GM19324 (cell line): ENCODE results near the gene GLYAT.
"Not testable (repeated sequence)": the region's sequence is repeated elsewhere in the genome, so short reads cannot be mapped to it uniquely, and the experiment has no call there.

Experiments used
- ATAC-seq: cut with Tn5 transposase; IDR thresholded peaks from one replicate; pipeline ENCODE4 v1.9.1; 2021; ENCODE audit warnings: mild to moderate bottlenecking, moderate library complexity; ENCODE audit not compliant: unreplicated experiment, low FRiP score

GLYAT gene

DNA sequence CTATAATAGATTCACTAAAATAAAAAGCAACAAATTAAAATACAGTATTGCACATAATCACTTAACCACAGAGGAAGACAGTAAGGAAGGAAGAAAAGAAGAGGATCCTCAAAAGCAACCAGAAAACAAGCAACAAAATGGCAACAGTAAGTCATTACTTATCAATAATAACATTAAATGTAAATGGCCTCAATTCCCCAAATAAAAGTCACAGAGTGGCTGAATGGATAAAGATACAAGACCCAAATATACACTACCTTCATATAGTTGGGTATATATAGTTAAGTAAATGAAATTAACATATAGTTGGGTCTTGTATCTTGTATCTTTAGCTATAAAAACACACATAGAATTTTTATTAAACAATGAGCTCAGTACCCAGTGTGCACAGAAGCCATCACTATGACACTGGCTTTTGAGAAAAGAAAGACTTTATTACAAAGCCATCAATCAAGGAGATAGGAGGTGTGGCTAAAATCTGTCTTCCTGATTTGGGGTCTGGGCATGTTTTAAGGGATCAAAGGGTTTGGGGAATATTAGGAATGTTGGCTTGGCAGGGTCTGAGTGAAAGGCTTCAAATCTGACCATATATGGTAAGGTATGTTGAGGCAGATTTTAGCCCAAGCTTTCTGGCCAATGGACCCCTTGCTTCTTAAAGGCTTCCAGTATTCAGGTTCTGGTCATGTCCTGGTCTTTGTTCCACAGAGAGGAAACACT lies 13.4 kb upstream of the GLYAT start:
- no peak for ATAC-seq

- no peak for ATAC-seq
Observed at GRCh38 chr11:58742981-58743880, 11.5 kb upstream of the GLYAT start.

DNA sequence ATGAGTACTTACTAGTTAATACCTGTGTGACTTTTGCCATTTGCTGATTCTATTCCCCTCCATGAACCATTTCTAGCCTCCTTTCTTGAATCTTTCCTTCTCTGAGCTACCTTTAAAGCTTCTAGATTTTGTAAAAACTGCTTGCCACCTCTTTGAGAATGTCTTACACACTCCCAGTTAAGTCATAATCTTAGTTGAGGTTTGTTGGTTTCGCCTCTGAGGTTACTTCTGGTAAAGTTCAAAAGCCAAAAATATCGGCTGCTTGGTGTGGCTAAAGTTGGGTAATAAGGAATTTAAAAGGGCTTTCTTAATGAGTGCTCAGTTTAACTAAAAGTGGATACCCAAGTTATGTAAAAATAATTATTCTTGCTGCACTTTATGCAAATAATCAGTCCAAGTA lies 10.4 kb upstream of the GLYAT start:
- no peak for ATAC-seq

DNA sequence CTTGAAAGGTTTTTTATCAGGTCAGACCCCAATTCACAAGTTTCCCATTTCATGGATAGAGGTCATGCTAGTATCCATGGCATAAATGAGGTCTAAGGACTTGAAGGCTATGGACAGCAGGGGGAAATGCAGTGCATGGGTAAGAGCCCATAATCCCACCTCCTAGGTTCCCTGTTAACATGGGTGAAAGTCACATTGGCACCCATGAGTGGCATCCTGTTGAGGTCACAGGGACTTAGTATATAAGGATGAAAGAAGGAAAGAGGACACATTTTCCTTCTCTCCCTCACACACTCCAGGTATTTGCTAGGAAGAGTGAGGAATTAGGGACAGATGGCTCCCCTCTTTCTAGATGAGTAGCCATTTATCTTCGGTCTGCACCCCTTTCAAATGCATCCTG lies 9.4 kb upstream of the GLYAT start:
- ATAC-seq: no peak

- ATAC-seq: no peak
Observed at GRCh38 chr11:58740447-58740846, 8.7 kb upstream of the GLYAT start.

DNA sequence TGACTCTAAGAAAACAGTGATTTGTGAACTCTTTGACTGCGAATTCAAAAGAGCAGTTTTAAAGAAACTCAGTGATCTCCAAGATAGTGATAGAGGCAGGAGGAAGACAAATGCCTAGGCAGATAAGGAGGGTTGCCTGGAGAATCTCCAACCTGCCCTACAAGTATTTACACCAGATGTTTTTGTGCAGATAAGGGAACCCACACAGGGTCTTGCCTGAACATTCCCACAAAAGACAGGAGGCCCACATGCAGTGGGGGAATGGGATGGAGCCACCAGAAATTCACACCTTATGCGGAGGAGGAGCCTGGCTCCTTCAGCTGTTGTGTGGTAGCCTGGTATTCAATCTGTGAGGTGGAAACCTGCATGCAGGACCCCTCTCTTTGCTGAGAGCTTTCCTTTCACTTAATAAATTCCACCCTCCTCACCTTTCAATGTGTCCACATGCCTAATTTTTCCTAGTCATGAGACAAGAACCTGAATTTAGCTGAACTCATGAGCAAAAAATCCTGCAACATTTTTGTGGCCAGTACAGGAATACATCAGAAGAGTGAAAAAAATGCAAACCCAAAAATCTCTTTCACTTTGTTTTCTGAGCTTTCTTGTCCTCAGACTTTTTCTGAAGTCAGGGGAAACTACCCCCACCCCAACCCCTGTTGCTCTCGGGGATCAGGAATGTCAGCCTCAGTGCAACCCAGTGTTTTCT lies 8.1 kb upstream of the GLYAT start:
- no peak for ATAC-seq

DNA sequence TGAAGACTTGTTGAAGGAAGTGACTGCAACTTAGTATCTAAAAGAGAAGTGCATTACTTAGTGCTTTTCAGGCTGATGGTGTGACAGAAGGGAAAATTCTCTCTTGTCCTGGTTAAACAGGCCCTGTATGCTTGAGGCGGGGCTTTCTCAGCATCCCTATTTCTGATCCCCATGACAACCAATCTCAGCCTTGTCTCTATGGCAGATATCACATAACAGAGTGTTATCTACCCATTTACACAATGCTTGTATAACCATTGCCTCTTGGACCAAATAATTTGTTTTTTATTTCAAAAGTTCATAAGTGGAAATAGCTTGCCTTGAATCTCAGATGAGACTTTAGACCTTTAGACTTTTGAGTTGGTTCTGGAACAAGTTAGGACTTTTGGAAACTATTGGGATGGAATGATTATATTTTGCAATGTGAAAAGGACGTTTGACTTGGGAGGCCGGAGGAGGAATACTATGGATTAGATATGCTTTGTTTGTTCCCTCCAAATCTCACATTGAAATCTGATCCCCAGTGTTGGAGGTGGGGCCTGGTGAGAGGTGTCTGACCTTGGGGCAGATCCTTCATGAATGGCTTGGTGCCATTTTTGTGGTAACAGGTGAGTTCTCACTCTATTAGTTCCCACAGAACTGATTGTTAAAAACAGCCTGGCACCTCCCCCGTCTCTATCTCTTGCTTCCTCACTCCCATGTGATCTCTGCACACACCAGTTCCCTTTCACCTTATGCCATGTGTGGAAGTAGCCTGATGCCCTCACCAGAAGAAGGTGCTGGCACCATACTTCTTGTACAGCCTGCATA lies 3.1 kb upstream of the GLYAT start:
- ATAC-seq: no peak

- ATAC-seq: no peak
Observed at GRCh38 chr11:58730507-58731089, 1.1 kb downstream of the GLYAT start.

GRCh38 chr11:58727415-58727797 lies 4.3 kb downstream of the GLYAT start:
- ATAC-seq: no peak

- no peak for ATAC-seq
Observed at GRCh38 chr11:58726737-58727414, 4.9 kb downstream of the GLYAT start.

DNA sequence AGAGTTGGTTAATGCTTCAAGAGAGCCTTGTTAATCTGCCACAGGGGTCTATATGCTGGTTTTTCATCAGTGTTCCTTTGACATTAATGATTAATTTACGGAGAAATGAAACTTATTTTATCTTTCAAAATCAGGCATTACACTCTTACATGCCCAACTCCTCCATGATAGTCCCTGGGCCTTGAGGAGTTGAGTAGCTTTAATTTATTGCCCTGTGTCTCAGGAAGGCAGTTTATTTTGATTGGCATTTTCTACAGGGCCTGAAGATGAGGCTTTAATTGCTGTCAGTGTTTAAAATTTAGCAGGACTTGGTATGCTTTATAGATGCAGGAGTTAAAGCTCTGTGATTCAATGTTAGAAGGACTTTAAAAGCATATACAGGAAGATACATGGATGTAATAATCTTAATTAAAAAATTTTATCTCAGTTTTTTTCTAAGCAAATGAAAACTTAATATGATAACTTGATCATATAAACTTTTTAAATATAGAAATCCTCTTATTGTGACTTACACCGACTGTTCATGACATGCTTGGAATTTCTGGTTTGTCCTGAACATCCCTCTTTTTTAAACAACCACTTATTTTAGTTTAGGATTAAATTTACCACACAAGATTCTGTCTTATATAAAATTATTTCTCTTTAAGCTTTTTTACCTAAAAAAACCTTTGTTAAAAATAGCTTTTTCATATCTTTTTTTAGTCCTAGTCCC lies 12.2 kb downstream of the GLYAT start:
- ATAC-seq: no peak

DNA sequence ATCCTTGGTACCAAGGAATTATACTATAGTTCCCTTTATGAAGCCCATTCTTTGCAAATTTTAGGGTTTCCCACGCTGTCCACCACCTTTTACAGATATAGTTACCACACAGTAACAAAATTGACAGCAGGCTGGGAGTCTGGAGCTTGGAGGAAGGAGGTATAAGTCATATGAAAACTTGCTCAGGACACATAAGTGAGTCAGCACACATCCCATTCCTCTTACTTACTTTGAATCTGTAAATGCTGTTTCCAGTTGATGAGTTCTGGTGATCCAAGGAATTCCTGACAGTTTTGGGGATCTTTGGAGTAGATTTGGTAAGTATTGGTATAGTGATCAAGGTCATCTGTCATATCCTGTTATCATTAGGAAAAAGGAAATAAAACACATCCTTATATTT lies 19.2 kb downstream of the GLYAT start:
- ATAC-seq: no peak

- ATAC-seq: no peak
Observed at GRCh38 chr11:58711832-58712231, 19.9 kb downstream of the GLYAT start.

GRCh38 chr11:58707767-58708166 lies 24.0 kb downstream of the GLYAT start:
- no peak for ATAC-seq

- not testable (repeated sequence) for ATAC-seq
Observed at GRCh38 chr11:58696825-58697224, 34.9 kb downstream of the GLYAT start.

DNA sequence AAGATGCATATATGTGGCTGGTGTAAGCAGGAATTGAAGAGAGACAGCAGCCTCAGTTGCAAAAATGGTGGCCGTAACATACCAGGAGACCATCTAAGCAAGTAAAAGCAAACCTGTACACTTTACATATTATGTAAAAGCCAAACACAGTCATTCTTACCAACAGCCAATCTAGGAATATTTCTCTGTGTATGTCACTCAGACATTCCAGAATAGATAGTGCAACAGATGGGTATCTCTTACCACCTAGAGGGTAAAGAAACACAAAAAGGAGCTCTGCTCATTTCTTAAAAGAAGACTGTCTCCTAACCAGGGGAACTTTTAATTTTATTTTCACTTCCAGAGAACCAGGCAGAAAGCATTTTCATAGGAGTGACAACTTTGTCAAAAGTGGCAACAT lies 38.7 kb downstream of the GLYAT start:
- no peak for ATAC-seq

DNA sequence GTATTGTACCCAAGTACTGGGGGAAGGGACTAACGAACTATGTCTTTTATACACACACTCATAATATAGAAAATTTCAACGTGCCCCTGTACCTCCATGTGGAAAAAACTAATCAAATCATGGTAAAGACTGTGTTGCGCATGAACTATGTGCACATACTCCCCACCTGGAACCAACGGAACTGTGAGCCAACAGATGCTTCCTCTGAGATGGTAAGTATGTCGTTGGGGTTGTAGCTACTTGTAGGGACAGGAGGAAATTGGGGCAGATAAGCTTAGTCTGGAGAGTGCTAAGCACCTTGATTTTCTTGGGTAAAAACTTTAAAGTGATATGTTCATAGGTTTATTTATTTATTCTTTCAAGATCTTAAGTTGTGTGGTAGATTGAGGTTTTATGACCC lies 40.1 kb downstream of the GLYAT start:
- no peak for ATAC-seq

GRCh38 chr11:58688789-58689503 lies 42.8 kb downstream of the GLYAT start:
- no peak for ATAC-seq
